Right kidney (tissue), 9 donors: Measurements from ENCODE around the gene DCTPP1.
"Not testable (repeated sequence)": the region's sequence is repeated elsewhere in the genome, so short reads cannot be mapped to it uniquely, and the experiment has no call there.

Experiments used
- DNase-seq: peaks from one replicate; pipeline ENCODE4 v3.0.0-alpha.2; 2016
- long read RNA-seq, 8 donors: transcript quantifications; one replicate each; lab custom pipeline, GENCODE V29; 2026

Gene DCTPP1
- long read RNA-seq, donor 1, transcript DCTPP1-201 (3 exons, 1,222 nt), result major isoform, 77 of 101 reads
- long read RNA-seq, donor 1, transcript DCTPP1-204 (2 exons, 853 nt), result minor isoform, 5 of 101 reads
- long read RNA-seq, donor 1, partial matches to known transcripts, result 19 of 101 reads
- long read RNA-seq, donor 1, other reads (novel, unspliced or antisense), result 0 of 101 reads
- long read RNA-seq, donor 2, transcript DCTPP1-201 (3 exons, 1,222 nt), result major isoform, 34 of 36 reads
- long read RNA-seq, donor 2, partial matches to known transcripts, result 0 of 36 reads
- long read RNA-seq, donor 2, other reads (novel, unspliced or antisense), result 0 of 36 reads
- long read RNA-seq, donor 3, transcript DCTPP1-201 (3 exons, 1,222 nt), result major isoform, 26 of 27 reads
- long read RNA-seq, donor 3, partial matches to known transcripts, result 0 of 27 reads
- long read RNA-seq, donor 3, other reads (novel, unspliced or antisense), result 0 of 27 reads
- long read RNA-seq, donor 4, transcript DCTPP1-201 (3 exons, 1,222 nt), result major isoform, 33 of 40 reads
- long read RNA-seq, donor 4, transcript DCTPP1-204 (2 exons, 853 nt), result minor isoform, 7 of 40 reads
- long read RNA-seq, donor 4, partial matches to known transcripts, result 0 of 40 reads
- long read RNA-seq, donor 4, other reads (novel, unspliced or antisense), result 0 of 40 reads
- long read RNA-seq, donor 5, transcript DCTPP1-201 (3 exons, 1,222 nt), result major isoform, 59 of 60 reads
- long read RNA-seq, donor 5, partial matches to known transcripts, result 0 of 60 reads
- long read RNA-seq, donor 5, other reads (novel, unspliced or antisense), result 0 of 60 reads
- long read RNA-seq, donor 6, transcript DCTPP1-201 (3 exons, 1,222 nt), result major isoform, 40 of 43 reads
- long read RNA-seq, donor 6, partial matches to known transcripts, result 0 of 43 reads
- long read RNA-seq, donor 6, other reads (novel, unspliced or antisense), result 0 of 43 reads
- long read RNA-seq, donor 7, result 0 reads
- long read RNA-seq, donor 8, transcript DCTPP1-201 (3 exons, 1,222 nt), result major isoform, 43 of 60 reads
- long read RNA-seq, donor 8, partial matches to known transcripts, result 13 of 60 reads
- long read RNA-seq, donor 8, other reads (novel, unspliced or antisense), result 0 of 60 reads

- peak; percentile 82 for DNase-seq
Measured at GRCh38 chr16:30429678-30430427, at the start of gene DCTPP1. DCTPP1 (minus strand) TSS chr16:30430030; CDS start chr16:30429980, 50 bp downstream.

GRCh38 chr16:30478766-30479478, 49.1 kb upstream of the DCTPP1 start:
- DNase-seq, result no peak

DNA sequence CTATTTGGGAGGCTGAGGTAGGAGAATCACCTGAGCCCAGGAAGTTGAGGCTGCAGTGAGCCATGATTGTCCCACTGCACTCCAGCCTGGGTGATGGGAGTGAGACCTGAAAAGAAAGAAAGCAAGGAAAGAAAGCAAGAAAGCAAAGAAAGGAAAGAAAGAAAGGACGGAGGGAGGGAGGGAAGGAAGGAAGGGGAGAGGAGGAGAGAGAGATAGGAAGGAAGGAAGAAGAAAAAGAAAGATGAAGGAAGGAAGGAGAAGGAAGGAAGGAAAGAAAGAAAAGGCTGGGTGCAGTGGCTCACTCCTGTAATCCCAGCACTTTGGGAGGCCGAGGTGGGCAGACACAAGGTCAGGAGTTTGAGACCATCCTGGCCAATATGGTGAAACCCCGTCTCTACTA, 47.9 kb upstream of the DCTPP1 start:
- not testable (repeated sequence) for DNase-seq

- DNase-seq, result no peak
Measured at GRCh38 chr16:30476991-30477390, 47.2 kb upstream of the DCTPP1 start.

GRCh38 chr16:30474684-30475083, 44.9 kb upstream of the DCTPP1 start:
- DNase-seq, result no peak

DNA sequence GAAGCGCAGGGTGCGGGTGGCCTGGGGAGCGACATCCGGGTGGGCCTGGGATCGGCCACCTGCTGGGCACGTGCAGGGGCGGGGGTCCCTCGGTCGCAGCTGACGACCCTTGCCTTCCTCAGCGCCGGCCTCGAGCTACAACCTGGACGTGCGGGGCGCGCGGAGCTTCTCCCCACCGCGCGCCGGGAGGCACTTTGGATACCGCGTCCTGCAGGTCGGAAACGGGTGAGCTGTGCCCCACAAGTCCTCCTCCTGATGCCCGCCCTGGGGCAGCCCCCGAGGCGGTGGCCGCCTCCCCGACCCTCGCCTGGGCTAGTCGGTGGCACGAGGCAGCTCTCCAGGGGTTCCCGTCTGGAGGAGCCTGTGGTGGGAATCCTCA, 44.2 kb upstream of the DCTPP1 start:
- no peak for DNase-seq

- no peak for DNase-seq
Measured at GRCh38 chr16:30473231-30474073, 43.6 kb upstream of the DCTPP1 start.

DNA sequence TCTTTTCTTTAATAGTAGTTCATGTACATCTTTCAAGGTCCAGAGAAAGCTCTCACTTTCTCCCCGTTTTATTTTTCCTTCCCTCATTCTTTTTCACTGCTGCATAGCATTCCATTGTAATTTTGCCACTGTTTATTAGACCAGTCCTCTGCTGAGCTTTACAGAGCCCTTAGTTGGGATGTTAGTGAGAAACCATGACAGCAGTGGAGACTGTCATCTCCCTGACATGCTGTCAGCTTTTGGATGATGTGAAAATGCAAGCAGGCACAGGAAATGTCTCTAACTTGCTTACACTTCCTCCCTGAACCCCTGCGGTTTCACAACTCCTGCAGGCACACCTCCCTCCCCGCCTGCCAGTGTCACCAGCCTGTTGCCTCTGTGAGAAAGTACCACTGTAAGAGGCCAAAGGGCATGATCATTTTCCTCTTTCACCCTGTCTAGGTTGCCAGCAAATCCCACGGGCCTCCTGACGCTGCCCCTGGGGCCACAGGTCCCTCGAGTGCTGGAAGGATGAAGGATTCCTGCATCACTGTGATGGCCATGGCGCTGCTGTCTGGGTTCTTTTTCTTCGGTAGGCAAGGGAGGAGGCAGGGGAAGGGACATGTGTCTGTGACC, 42.6 kb upstream of the DCTPP1 start, which contains the start of gene ITGAL:
TSS of gene ITGAL (plus strand) at position 415 of the 615 bp plus-strand sequence. CDS start at position 511, 96 bp downstream.
- DNase-seq, result no peak

- DNase-seq, result no peak
Measured at GRCh38 chr16:30470632-30470995, 40.8 kb upstream of the DCTPP1 start.

DNA sequence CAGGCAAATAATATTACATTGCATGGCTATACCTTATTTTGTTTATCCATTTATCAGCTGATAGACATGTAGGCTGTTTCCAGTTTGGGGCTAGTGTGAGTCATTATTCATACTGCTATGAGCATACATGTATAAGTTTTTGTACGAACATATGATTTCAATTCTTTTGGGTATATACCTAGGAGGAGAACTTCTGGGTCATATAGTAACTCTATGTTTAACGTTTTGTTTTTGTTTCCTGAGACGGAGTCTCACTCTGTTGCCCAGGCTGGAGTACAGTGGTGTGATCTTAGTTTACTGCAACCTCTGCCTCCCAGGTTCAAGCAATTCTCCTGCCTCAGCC, 40.3 kb upstream of the DCTPP1 start:
- no peak for DNase-seq

GRCh38 chr16:30464078-30464477, 34.2 kb upstream of the DCTPP1 start:
- no peak for DNase-seq

DNA sequence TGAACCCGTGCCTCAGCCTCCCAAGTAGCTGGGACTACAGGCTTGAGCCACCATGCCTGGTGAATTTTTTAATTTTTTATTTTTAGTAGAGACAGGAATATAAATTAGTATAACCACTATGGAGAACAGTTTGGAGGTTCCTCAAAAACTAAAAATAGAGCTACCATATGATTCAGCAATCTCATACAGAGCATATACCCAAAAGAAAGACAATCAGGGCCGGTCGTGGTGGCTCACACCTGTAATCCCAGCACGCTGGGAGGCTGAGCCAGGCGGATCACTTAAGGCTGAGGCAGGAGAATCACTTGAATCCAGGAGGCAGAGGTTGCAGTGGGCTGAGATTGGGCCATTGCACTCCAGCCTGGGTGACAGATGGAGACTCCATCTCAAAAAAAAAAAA, 31.6 kb upstream of the DCTPP1 start:
- DNase-seq, result not testable (repeated sequence)

- DNase-seq, result no peak
Measured at GRCh38 chr16:30459456-30459855, 29.6 kb upstream of the DCTPP1 start.

DNA sequence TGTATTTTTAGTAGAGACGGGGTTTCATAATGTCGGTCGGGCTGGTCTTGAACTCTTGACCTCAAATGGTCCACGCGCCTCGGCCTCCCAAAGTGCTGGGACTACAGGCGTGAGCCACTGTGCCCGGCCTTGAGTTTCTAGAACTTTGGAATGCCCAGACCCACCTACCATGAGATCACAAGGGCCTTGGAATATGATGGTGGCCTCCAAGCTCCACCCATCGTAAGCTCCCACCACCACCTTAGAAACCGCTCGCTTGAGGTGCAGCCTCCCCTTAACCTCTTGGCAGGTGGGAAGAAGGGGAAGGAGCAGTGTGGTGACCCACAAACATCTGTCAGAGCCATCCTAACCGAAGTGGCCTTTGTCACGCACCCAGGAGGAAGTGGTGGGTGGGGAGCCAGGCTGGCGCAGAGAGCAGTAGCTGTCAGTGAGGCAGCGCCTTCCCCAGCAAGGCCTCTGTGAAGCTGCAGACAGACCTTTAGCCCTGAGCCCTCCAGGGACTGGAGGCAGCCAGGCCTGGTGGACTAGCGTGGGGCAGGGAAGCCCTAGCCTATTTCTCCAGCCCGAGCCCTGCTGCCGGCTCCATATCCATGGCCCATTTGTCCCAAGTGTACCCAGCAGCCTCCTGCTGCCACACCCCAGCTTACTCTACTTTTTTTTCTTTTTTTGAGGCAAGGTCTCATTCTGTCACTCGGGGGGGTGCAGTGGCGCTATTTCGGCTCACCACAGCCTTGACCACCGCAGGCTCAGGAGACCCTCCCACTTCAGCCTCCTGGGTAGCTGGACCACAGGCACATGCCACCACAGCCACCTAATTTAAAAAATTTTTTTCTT, 28.9 kb upstream of the DCTPP1 start:
- DNase-seq, result no peak

- no peak for DNase-seq
Measured at GRCh38 chr16:30457743-30458560, 28.1 kb upstream of the DCTPP1 start.

DNA sequence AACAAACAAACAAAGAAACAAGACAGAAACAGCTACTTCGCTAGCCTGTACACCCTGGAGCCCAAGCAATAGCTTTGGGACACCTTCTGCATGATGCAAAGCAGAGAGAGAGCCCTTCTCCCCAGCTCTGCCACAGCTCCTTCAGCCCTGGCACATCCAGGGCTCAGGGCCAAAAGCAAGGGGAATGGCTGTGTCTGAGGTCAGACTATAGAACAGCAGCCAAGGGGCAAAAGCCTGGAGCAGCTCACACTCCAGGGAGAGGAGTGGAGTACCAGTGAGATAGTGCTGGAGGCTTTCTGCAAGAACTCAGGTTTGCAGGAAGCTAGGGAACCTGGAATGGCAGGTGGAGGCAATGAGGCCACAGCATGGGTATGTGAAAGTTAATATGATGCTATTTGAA, 27.4 kb upstream of the DCTPP1 start:
- no peak for DNase-seq

GRCh38 chr16:30456302-30456701, 26.5 kb upstream of the DCTPP1 start:
- DNase-seq, result no peak
